Natural killer cell (primary cell): ENCODE measurements around the gene IGFBPL1. TPM values are rescaled to one million over a fixed set of nuclear protein-coding genes. Genes with fewer than 3 reads are reported as not detected.

Source experiments
- ATAC-seq, 3 donors: fragments of 150-1000 bp in 2 of 3; fragments of 200-7000 bp in 1 of 3; cut with Tn5 transposase; 1 replicate in 1 of 3; 2 replicates in 2 of 3; pipeline ENCODE4 v1.10.0; 2021; ENCODE audit warnings: mild to moderate bottlenecking in 2 of 3, moderate library complexity in 2 of 3
- DNase-seq, 2 donors: peaks; one replicate each; pipeline versions ENCODE4 v3.0.0 to v3.0.0-alpha.2; 2013 to 2021; ENCODE audit warnings: mixed read lengths in 1 of 2
- H3K27ac ChIP-seq: one replicate; pipeline ENCODE4 v1.5.1; 2013; ENCODE audit warnings: mild to moderate bottlenecking, low read length
- H3K27me3 ChIP-seq: one replicate; pipeline ENCODE4 v1.6.1; 2013; ENCODE audit warnings: low read length; ENCODE audit not compliant: control insufficient read depth, insufficient read depth
- H3K36me3 ChIP-seq: one replicate; pipeline ENCODE4 v1.6.1; 2013; ENCODE audit warnings: low read length; ENCODE audit not compliant: control insufficient read depth, insufficient read depth
- H3K4me1 ChIP-seq: one replicate; pipeline ENCODE4 v1.6.1; 2013; ENCODE audit warnings: low read length; ENCODE audit not compliant: control insufficient read depth, insufficient read depth
- H3K4me3 ChIP-seq: one replicate; pipeline ENCODE4 v1.5.1; 2013; ENCODE audit warnings: low read length
- H3K9me3 ChIP-seq: one replicate; pipeline ENCODE4 v1.6.1; 2013; ENCODE audit warnings: low read length; ENCODE audit not compliant: control insufficient read depth, insufficient read depth
- H3K27ac Mint-ChIP-seq, 2 donors: one replicate each; pipeline ENCODE4 v1.8.0; 2022; ENCODE audit warnings: mild to moderate bottlenecking in 2 of 2, mixed read lengths in 2 of 2, moderate library complexity in 1 of 2
- H3K27me3 Mint-ChIP-seq, 2 donors: one replicate each; pipeline ENCODE4 v1.8.0; 2022; ENCODE audit warnings: low read depth in 2 of 2, mixed read lengths in 2 of 2
- H3K36me3 Mint-ChIP-seq: one replicate; pipeline ENCODE4 v1.8.0; 2022; ENCODE audit warnings: mixed read lengths
- H3K4me1 Mint-ChIP-seq, 2 donors: one replicate each; pipeline ENCODE4 v1.8.0; 2022; ENCODE audit warnings: mixed read lengths in 2 of 2
- H3K4me3 Mint-ChIP-seq: one replicate; pipeline ENCODE4 v1.8.0; 2022; ENCODE audit warnings: mild to moderate bottlenecking, moderate library complexity, mixed read lengths
- H3K9me3 Mint-ChIP-seq, 2 donors: one replicate each; pipeline ENCODE4 v1.8.0; 2022; ENCODE audit warnings: mixed read lengths in 2 of 2
- WGBS: methylation state at CpG from one replicate; pipeline ENCODE4 v1.1.7; 2013; ENCODE audit warnings: missing lambda C conversion rate; ENCODE audit not compliant: insufficient coverage; 5-methylcytosine and 5-hydroxymethylcytosine counted together
- intact Hi-C: fragments of 100-400 bp; cut with micrococcal nuclease; formaldehyde crosslinking; loops from one replicate; pipeline ENCODE4 v1.14.2; 2022
- total RNA-seq, 4 donors: library from RNA; stranded (reverse); fragments of 120-200 nt in 1 of 4; gene quantifications; one replicate each; pipeline versions ENCODE4 v1.2.3 to v1.2.4, GENCODE V29; 2013 to 2022
- TF ChIP-seq, protein P1 (sequence below): fragments of 200-600 bp; IDR thresholded peaks from one replicate; pipeline ENCODE4 v1.8.0; 2022; ENCODE audit warnings: antibody characterized with exemption

The IGFBPL1 gene
- total RNA-seq, 3 donors from 2014 or later (not counting 1 experiment from before 2014, with no cell fraction given), result not detected

DNA sequence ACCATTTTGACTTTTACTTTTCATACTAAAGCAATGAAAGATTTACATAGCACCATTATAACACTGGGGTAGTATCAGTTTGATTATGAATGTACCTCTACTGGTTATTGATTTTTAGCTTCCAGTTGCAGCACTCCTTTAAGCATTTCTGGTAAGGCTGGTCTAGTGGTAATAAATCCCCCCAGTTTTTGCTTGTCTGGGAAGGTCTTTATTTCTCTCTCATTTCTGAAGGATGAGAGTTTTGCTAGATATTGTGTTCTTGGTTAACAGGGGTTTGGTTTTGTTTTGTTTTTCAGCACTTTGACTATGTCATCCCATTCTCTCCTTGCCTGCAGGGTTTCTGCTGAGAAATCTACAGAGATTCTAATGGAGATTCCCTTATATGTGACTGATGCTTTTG lies 26.9 kb upstream of the IGFBPL1 start:
- peaks cover 35 to 62% of the 10 kb centered on the region in 2 donors for H3K27me3 Mint-ChIP-seq
- DNase-seq, result no peak
- Histone ChIP-seq H3K36me3 (no peaks in the 10 kb centered on the region), H3K4me1 (no peaks in the 10 kb centered on the region), H3K27me3 (no peaks in the 10 kb centered on the region), H3K9me3 (no peaks in the 10 kb centered on the region), H3K4me3 (no peak overlapping the region), H3K27ac (no peak overlapping the region)
- intact Hi-C loops, result no loop called here
- H3K4me3 Mint-ChIP-seq, result no peak overlapping the region
- H3K27ac Mint-ChIP-seq, result no peak overlapping the region
- TF ChIP-seq, protein P1, sequence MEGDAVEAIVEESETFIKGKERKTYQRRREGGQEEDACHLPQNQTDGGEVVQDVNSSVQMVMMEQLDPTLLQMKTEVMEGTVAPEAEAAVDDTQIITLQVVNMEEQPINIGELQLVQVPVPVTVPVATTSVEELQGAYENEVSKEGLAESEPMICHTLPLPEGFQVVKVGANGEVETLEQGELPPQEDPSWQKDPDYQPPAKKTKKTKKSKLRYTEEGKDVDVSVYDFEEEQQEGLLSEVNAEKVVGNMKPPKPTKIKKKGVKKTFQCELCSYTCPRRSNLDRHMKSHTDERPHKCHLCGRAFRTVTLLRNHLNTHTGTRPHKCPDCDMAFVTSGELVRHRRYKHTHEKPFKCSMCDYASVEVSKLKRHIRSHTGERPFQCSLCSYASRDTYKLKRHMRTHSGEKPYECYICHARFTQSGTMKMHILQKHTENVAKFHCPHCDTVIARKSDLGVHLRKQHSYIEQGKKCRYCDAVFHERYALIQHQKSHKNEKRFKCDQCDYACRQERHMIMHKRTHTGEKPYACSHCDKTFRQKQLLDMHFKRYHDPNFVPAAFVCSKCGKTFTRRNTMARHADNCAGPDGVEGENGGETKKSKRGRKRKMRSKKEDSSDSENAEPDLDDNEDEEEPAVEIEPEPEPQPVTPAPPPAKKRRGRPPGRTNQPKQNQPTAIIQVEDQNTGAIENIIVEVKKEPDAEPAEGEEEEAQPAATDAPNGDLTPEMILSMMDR, result no peak
- peaks cover 17% of the 10 kb centered on the region for H3K36me3 Mint-ChIP-seq
- peaks cover 10 to 13% of the 10 kb centered on the region in 2 donors for H3K9me3 Mint-ChIP-seq
- ATAC-seq, result no peak
- no peaks in the 10 kb centered on the region for H3K4me1 Mint-ChIP-seq

DNA sequence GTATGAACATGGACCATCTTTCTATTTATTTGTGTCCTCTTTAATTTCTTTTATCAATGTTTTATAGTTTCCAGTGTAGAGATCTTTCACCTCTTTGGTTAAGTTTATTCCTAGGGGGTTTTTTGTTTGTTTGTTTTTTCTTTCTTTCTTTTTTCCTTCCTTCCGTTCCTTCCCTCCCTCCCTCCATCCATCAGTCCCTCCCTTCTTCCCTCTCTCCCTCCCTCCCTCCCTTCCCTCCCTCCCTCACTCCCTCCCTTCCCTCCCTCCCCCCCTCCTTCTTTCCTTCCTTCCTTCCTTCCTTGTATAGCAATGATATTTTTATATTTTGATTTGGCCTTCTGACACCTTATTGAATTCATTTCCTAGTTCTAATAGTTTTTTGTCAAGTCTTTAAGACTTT lies 23.4 kb upstream of the IGFBPL1 start:
- DNase-seq (no peak), ATAC-seq (no peak)
- no CpG with 5 or more reads among the region's 1 CpG for WGBS
- Histone ChIP-seq H3K9me3 (no peaks in the 10 kb centered on the region), H3K4me1 (no peaks in the 10 kb centered on the region), H3K4me3 (no peak overlapping the region), H3K27me3 (no peaks in the 10 kb centered on the region), H3K36me3 (no peaks in the 10 kb centered on the region), H3K27ac (no peak overlapping the region)
- H3K4me1 Mint-ChIP-seq, result no peaks in the 10 kb centered on the region
- no peak overlapping the region for H3K27ac Mint-ChIP-seq
- TF ChIP-seq, protein P1, result no peak
- intact Hi-C loops, result no loop called here
- peaks cover 34 to 72% of the 10 kb centered on the region in 2 donors for H3K27me3 Mint-ChIP-seq
- H3K9me3 Mint-ChIP-seq, result peaks cover 10 to 13% of the 10 kb centered on the region in 2 donors
- H3K36me3 Mint-ChIP-seq, result peaks cover 17% of the 10 kb centered on the region
- H3K4me3 Mint-ChIP-seq, result no peak overlapping the region

DNA sequence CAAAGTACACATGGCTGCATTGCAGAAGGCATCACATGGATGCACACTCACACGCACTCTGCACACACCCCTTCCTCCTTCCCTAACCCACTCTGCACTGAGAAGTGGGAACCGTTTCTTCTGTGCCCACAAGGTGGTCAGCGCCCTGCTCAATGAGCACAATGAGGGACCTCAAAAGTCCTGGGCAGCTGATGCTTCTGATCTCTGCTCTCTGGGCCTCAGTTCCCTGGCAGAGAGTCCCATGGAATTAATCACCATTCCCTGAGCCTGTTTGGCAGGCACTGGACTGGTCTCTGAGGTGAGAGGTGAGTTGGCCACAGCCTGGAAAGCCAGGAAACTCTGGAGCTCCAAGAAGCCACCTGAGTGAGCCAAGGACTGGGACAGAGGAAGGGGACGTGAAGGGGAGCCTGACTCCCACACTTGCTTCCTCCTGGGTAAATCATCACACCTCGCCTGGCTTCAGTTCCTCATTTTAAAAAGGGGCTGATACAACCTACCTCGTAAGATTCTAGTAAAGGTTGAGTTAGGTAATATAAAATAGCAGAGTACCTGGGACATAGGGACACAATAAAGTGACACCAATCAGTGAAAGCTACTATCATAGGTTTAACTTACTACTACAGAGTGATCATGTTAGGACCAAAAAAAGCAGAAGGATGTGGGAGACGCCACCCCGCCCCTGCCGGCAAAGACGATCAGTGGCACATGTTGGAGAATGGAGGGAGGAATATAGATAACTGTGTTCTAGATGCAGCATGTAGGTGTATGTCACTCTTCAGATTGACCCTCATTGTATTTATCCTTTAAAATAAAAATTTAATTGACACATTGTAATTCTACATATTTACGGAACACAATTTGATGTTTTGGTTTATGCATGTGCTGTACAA lies 21.1 kb upstream of the IGFBPL1 start:
- TF ChIP-seq, protein P1, result no peak
- DNase-seq (no peak), ATAC-seq (peak in 1 of 3 donors; percentile 34)
- Mint-ChIP-seq H3K4me1 (no peaks in the 10 kb centered on the region), H3K9me3 (no peaks in the 10 kb centered on the region), H3K27me3 (peaks cover 31 to 57% of the 10 kb centered on the region in 2 donors), H3K27ac (no peak overlapping the region), H3K4me3 (no peak overlapping the region), H3K36me3 (peaks cover under 1% of the 10 kb centered on the region)
- no peaks in the 10 kb centered on the region for H3K4me1 ChIP-seq
- no peaks in the 10 kb centered on the region for H3K27me3 ChIP-seq
- intact Hi-C loops, result no loop called here
- 20% methylated on average over 9 of the region's 11 CpGs for WGBS
- H3K36me3 ChIP-seq, result no peaks in the 10 kb centered on the region
- H3K27ac ChIP-seq, result no peak overlapping the region
- no peaks in the 10 kb centered on the region for H3K9me3 ChIP-seq
- no peak overlapping the region for H3K4me3 ChIP-seq

DNA sequence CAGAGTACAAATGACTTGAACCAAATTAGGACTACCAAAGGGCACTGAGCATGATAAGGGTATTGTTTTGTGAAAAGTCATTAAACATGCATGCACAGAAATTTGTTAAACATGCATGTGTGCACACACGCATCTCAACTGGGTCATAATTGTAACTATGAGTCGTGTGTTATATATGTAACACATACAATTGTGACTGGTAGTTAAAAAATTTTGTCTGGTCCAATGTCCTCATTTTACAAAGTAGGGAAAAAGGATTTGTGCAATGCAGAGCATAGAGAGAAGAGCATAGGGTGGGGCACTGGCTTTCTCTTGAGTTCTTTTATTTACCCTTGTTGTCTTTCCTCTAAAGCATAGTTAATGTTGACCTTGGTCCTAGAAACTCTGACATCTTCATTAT lies 19.3 kb upstream of the IGFBPL1 start:
- no peaks in the 10 kb centered on the region for H3K36me3 Mint-ChIP-seq
- H3K27me3 ChIP-seq, result no peaks in the 10 kb centered on the region
- no peaks in the 10 kb centered on the region for H3K4me1 Mint-ChIP-seq
- H3K36me3 ChIP-seq, result no peaks in the 10 kb centered on the region
- TF ChIP-seq, protein P1, result no peak
- H3K4me3 Mint-ChIP-seq, result no peak overlapping the region
- intact Hi-C loops, result no loop called here
- H3K27ac Mint-ChIP-seq, result no peak overlapping the region
- no peaks in the 10 kb centered on the region for H3K4me1 ChIP-seq
- H3K27me3 Mint-ChIP-seq, result peaks cover 33 to 57% of the 10 kb centered on the region in 2 donors
- ATAC-seq (no peak), DNase-seq (no peak)
- H3K4me3 ChIP-seq, result no peak overlapping the region
- H3K9me3 ChIP-seq, result no peaks in the 10 kb centered on the region
- no peak overlapping the region for H3K27ac ChIP-seq
- no peaks in the 10 kb centered on the region for H3K9me3 Mint-ChIP-seq
- 79% methylated on average over 2 of the region's 2 CpGs for WGBS
